HK-2 (cell line): ENCODE data around the gene MAP4K1.
"Not testable (repeated sequence)": the region's sequence is repeated elsewhere in the genome, so short reads cannot be mapped to it uniquely, and the experiment has no call there.

ENCODE experiments used
- DNase-seq: peaks from one replicate; pipeline ENCODE4 v3.0.0-alpha.2; 2018; ENCODE audit not compliant: unreplicated experiment

Gene MAP4K1

DNA sequence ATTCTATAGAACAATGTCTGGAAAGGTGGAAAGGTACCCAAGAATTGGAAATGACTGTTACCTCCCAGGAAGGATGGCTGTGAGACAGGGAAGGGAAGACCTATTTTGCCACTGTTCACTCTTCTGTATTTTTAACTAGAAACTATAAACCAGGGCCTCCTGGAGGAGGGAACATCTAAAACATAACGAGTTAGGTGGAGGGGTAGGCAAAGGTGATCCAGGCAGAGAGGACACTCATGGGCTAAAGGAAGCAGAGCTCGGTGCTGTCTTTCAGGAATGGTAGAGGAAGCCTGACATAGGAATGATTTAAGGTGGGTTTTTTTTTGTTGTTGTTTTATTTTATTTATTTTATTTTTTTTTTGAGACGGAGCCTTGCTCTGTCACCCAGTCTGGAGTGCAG, 7.1 kb upstream of the MAP4K1 start:
- DNase-seq = no peak

DNA sequence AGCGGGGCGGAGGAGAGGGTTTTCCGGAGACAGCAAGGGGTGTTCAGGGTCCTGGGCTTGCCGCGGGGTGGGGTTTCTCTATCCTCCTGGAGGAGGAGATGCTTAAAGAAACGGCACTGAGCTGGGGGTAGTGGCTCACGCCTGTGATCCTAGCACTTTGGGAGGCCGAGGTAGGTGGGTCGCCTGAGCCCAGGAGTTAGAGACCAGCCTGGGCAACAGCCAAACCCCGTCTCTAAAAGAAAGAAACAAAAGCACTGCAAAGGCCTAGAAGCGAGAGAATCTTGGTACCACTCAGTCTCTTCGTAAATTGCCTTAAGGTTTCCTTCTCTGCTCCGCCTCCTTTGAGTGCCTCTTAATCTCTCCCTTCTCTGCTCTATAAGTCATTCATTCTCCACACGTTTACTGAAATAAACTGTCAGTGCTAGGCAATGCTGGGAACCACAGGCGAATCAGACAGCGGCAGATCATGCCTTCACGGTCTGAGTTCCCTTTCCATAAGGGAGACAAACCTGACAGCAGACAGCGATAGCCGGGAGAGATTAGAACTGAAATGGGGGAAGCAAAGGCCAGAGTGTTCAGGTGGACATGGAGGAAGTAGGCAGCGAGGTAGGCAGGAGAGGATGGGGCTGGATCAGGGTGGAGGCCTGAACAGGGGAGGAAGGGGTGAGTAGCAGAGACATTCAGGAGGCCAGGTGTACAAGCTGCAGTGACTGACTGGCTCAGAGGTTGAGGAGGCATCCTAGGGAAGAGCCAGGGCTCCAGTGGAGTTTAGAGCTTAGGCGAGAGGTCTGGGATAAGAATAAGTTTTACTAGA, 1.8 kb upstream of the MAP4K1 start:
- no peak for DNase-seq

DNA sequence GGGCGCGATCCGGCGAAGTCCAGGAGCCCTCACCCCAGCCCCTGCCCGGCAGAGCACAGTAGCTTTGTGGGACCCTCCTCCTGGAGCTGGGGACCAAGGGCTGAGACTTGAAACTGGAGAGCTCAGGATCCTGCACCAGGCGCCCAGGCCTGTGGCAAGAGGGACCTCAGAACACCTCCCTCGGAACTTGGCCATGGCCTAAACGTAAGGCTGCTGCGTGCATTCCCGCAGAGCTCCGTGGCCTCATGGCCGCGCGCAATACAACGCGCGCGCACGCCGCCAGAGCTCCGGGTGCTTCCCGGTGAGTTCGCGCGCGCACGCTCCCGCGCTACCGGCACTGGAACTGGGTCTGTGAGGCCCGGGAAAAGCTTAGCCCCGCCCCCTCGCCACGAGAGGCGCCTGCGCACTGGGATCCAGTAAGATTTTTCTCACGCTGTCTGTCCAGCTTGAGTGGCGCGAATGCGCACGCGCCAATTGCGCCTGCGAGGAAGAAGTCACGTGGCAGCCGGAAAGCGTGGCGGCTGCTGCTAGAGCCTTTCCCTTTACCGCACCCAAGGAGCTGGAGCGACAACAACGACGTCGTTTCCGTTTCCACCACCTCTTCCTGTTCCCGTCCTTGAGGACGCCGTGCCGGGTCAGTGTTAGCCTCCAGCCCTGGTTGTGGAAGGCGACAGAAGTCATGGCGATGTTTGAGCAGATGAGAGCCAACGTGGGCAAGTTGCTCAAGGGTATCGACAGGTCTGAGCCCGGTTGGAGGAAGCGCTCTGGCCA, 1.0 kb upstream of the MAP4K1 start, which contains the start of gene EIF3K:
Gene EIF3K (plus strand): TSS at position 599 of the 771 bp plus-strand sequence. CDS start 81 bp downstream, at position 680.
- peak; percentile 98 for DNase-seq

DNA sequence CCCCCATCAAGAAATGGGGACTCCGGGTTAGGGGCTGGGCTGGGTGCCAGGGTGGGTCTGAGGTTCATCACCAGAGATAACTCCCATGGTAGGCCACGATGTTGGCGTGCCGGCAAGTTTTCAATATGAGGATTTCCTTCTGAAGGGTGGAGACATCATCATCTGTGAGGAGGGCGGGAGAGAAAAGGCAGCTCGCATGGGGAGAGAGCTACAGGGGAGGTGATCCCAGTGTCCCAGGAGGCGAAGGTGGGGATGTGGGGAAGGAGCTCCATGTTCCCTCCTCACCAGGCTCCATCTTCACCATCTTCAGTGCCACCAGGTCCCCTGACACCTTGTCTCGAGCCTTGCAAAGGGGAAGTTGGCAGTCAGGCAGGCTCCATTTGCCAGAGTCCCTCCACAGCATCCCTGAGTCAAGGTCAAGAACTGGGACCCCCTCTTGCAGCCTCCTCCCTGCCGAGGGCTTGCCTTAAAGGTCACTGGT, 430 bp downstream of the MAP4K1 start:
- DNase-seq = no peak

DNA sequence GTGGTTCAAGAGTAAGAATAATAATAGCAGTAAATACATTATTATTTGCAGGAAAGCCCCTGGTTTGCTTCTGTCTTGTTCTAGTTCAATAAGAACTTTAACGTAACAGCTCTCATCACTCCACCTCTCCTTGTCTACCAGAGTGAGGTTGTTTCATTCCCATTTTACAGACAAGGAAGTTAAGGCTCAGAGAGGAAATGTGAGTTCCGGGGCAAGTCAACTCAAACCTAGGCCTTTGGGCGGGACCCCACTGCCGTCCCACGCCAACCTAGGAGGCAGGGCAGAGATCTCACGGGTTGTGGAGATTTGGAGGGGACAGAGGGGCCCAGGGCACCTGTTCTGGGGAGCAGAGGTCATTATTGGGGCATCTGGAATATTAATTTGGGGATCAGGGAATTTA, 1.5 kb downstream of the MAP4K1 start:
- DNase-seq = no peak

DNA sequence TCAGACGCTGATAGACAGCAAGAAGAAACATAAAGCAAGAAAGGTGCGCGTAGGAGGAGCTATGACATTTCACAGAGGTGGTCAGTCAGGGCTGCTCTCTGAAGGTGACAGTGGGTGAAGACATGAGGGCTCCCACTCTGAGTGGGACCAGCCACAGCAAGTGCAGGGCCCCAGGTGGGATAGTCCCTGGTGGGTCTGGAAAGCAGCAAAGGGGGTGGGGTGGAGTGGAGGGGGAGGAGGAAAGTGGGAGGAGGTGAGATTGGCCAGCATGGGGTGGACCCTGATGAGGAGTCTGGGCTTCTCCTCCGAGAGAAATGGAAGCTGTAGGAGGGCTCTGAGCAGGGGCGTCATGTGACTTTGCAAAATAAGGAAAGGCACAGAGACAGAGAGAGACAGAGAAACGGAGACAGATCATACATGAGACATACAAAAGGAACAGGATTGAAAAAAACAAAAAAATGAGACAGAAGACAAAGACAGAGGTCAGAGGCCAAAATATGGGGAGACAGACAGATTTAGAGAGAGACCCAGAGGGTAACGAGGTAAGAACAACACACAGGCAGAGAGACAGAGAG, 2.7 kb downstream of the MAP4K1 start:
- no peak for DNase-seq

DNA sequence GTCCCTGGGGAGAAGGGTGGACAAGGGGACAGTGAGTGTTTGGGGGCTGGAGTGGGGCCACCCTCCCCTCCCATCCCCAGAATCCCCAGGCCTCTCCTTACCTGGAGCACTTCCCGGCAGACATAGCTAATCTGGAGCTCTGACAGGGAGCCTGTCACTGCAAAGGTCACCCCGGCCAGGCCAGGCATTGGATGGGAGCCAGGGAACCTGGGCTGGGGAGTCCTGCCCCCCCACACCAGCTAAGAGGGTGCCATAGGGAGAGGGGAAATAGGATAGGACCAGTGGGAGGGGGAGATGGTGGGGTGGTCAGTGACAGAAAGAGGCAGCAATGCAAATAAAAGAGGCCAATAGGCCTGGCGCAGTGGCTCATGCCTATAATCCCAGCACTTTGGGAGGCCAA, 3.5 kb downstream of the MAP4K1 start:
- no peak for DNase-seq

DNA sequence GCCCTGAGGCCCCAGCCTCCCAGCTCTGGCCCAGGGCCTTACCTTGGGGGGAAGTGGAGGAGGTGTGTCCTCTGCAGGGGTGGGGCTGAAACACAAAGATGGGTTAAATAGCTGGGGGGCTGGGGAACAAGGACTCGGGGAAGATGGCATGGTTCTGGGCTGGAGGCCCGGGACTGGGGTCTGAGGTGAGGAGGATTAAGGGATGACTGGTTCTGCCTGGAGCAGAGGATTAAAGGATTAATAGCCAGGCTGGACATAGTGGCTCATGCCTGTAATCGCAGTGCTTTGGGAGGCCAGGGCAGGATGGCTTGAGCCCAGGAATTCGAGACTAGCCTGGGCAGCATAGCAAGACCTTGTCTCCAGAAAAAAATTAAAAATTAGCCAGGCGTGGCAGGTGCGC, 11.6 kb downstream of the MAP4K1 start:
- DNase-seq = no peak

DNA sequence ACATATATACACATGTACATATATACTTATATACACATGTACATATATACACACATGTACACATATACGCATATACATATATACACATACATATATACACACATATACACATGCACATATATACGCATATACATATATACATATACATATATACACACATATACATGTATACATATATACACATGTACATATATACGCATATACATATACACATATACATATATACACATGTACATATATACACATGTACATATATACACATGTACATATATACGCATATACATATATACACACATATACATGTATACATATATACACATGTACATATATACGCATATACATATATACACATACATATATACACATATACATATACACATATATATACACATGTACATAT, 14.9 kb downstream of the MAP4K1 start:
- not testable (repeated sequence) for DNase-seq

DNA sequence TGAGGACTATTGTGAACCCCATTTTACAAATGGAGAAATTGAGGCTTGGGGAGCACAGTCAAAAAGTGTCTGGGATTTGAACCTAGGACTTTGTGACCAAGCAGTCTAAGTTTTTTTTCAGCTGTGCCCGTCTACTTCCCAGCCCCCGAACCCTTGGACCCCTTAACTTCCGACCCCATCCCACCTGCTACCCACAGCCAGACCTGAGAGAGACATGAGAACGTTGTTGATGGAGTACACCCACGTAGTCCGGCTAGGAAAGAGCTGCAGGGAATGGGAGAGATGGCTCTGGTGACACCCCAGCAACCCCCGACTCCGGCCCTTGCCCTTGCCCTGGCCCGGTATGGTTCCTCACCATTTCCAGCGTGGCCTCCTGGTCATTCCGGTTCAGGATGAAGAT, 18.0 kb downstream of the MAP4K1 start:
- DNase-seq = no peak

DNA sequence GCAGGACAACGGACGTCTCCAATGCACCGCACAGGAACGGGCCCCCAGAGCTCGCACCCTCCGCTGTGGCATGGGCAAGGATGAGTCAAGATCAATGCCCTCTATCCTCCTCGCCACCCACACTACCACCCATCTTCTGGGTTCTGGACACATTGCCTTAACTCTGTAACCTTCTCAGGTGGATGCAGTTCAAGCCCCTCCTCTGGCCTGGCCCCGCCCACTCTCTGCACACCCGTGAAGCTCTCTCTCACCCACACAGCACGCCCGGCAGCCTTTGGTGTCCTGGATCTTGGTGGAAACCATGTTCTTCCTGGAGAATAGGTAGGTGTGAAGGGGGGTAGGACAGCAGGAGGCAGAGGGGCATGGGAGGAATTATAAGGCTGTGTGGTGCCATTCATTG, 20.7 kb downstream of the MAP4K1 start:
- DNase-seq = no peak

DNA sequence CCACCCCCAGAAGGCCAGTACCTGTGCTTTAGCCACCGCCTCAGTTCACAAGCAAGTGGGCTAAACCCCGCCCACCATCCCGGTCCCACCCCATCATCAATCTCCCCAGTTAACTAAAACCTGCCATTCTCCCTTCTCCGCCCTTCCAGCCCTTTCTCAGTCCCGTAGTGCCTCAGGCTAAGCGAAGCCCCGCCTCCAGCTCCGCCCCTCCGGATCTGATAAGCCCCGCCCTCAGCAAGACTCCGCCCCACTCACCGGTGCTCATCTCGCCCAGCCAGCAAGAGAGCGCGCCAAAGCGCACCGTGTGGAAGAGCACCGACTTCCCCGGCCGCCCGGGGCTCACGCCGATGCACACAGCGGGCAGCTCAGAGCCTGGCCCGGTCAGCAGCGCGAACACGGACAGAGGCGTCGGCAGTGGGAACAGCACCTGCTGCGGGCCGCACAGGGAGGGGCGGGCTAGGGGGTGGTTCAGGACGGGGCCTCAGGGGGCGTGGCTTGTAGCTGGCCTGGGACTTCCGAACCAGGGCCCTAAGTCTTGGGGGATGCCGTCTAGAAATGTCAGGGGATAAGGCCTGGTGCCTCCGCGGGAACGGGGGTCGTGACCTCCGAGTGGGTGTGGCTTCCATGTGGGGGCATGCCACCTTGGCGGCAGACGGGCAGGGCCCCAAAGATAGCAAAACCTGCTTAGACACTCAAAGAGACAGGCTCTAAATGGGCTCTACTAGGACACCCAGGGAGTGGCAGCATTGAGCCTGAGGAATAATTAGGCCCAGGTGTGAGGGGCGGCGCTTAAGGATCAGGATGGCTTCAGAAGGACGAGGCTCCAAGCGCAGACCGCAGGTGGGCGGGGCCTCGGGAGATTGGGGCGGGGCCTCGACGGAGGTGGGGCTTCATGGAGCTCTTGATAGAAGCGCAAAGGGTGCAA, 21.4 kb downstream of the MAP4K1 start:
- no peak for DNase-seq

DNA sequence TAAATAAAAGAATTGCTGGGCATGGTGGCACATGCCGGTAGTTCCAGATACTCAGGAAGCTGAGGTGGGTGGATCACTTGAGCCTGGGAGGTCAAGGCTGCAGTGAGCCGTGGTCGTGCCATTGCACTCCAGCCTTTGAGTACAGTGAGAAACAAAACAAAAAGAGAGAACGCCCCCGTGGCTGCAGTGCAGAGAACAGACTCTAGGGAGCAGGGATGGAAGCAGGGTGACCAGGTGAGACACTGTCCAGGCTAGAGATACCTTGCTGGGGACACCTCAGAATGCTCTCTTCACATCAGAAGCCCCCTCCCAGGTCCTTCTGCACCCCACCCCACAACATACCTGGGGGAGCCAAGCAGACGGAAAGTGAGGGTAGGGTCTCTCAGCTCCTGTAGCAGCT, 24.8 kb downstream of the MAP4K1 start:
- DNase-seq = no peak

DNA sequence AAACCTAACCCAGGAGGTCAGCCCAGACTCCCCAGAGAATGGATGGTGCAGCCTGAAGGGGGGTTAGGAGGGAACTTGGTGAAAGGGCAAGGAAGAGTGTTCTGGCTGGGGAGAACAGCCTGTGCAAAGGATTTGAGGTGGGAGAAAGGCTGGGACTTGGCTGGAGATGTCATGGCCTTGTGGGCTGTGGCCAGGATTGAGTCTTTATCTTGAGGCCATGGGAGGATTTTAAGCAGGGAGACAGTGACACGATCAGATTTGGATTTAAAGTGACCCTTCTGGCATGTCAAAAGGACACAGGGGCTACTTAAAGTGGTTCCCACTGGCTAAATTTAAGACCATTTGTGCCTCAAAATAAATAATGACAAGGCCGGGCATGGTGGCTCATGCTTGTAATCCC, 29.7 kb downstream of the MAP4K1 start:
- no peak for DNase-seq

DNA sequence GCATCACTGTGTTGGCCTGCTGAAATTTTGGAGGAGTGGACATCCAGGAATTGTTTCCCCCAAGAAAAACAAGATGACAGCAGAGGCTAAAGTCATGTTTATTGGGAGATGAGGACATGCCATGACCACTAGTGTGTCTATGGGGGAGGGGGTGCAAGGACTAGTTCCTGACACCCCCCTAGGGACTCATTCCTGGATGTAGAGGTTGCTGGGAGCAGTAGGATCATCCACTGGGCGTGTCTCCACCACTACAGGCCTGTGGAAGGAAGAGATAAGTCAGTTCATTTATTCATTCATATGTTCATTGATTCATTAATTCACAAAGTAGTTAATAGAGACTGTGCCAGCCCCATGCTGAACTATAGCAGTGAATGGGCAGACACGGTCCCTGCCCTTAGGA, 30.2 kb downstream of the MAP4K1 start:
- DNase-seq = no peak

DNA sequence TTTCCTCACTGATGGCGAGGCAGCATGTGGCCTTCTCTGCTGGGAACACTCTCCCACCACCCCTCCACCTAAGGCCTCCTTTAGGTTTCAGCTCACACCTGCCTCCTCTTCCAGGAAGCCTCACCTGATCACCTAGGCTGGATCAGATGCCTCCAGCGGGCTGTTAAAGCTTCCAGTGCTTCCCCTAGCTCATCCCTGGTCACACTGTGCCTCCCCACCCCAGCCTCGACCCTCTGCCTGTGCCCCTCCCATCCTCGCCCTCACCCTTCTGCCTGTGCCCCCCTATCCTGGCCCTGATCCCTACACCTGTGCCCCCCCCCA, 33.8 kb downstream of the MAP4K1 start:
- DNase-seq = no peak

DNA sequence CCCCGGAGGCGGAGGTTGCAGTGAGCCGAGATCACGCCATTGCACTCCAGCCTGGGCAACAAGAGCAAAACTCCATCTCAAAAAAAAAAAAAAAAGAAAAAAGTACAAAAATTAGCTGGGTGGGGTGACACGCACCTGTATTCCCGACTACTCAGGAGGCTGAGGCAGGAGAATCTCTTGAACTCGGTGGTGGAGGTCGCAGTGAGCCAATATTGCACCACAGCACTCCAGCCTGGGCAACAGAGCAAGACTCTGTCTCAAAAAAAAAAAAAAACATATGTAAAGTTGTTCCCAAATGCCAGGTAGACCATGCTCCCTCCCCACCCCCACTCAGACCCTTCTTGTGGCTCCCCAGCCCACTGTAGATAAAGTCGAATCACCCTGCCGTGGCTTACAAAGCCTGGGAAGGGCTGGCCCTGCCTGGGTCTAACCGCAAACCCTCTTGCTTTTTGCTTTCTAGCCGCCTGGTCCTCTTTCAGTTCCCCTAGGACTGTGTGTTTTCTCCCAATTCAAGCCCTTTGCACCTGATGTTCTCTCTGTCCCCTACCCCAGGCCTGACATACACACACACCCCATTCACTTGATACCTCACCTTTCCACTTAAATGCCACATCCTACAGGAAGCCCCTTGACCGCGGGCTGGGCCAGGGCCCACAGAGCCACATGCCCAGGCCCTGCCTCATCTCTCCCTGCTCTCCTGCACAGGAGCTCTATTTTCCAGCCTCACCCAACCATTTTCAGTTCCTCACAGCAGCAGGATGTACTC, 34.4 kb downstream of the MAP4K1 start:
- no peak for DNase-seq

DNA sequence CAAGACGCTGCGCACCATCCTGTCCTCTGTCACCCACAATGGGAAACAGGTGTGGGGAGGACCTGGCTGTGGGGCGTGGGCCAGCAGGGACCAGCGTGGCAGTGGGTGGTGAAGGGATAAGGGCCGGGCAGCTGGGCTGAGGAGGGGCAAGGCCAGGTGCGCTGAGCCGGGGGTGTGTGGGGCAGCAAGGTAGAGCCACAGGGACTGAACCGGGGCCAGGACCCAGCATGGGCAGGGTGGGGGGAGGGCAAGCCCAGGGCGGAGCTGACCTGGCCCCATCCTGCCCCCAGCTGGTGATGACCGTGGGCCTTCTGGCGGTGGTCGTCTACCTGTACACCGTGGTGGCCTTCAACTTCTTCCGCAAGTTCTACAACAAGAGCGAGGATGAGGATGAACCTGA, 37.7 kb downstream of the MAP4K1 start:
- DNase-seq = no peak

DNA sequence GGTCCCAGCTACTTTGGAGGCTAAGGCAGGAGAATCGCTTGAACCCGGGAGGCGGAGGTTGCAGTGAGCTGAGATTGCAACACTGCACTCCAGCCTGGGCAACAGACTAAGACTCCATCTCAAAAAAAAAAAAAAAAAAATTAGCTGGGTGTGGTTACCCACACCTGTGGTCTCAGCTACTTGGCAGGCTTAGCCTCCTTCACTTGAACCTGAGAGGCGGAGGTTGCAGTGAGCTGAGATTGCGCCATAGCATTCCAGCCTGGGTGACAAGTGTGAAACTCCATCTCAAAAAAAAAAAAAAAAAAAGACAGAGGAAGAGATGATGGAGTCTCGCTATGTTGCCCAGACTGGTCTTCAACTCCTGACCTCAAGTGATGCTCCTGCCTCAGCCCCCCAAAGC, 38.4 kb downstream of the MAP4K1 start:
- DNase-seq = not testable (repeated sequence)

DNA sequence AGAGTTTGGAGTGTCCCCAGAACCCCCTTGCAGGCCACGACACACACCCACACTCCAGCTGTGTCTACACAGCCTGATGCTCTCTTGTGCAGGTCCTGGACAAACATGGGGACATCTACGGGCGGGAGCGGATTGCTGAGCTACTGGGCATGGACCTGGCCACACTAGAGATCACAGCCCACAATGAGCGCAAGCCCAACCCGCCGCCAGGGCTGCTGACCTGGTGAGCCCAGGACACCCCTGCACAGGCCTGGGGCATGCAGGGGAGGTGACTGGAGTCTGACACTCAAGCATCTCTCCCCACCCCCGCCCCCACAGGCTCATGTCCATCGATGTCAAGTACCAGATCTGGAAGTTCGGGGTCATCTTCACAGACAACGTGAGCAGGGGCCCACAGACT, 39.9 kb downstream of the MAP4K1 start:
- no peak for DNase-seq

DNA sequence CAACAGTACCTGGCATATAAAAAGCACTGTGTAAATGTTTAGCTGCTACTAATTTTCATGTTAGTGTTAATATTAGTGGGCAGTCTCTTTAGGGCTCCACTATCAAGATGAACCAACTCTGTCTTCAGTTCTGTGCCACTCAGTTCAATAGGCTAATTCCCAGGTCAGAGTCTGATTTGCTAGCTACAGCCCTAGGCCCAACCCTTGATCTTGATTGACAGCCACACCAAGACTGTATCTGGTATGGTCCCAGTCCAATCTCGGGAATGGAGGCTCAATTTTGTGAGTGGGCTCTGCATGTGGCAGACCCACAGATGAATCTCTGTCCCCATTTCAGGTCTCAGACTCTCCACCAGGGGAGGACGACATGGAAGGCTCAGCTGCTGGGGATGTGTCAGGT, 46.1 kb downstream of the MAP4K1 start:
- DNase-seq = no peak
